ENCODE results near the gene GRAMD1B. TPM values are rescaled to one million over a fixed set of nuclear protein-coding genes. Genes with fewer than 3 reads are reported as not detected.

GRAMD1B gene
- total RNA-seq, 2 donors from 2014 or later: 2.1 to 5.7 TPM

GRCh38 chr11:123477205-123477907 is 47.3 kb downstream of the GRAMD1B start:
- ATAC-seq (ENCODE audit: insufficient number of reproducible peaks, low FRiP score, low read depth): no peak
- Histone ChIP-seq H3K27ac (no peak overlapping the region), H3K4me1 (ENCODE audit: control insufficient read depth in 1 of 2, low read depth in 2 of 2) (peaks cover 0 to 13% of the 10 kb centered on the region in 2 donors), H3K9me3 (no peaks in the 10 kb centered on the region), H3K4me3 (no peak overlapping the region), H3K36me3 (no peaks in the 10 kb centered on the region), H3K27me3 (replicated peaks; ENCODE audit: insufficient read depth) (no peaks in the 10 kb centered on the region)
- no peak for DNase-seq (ENCODE audit: low spot score)
- TF ChIP-seq CTCF (IDR thresholded peaks at IDR 0.05): no peak

GRCh38 chr11:123478352-123478987 is 48.4 kb downstream of the GRAMD1B start:
- Histone ChIP-seq H3K9me3 (no peaks in the 10 kb centered on the region), H3K27me3 (replicated peaks; ENCODE audit: insufficient read depth) (no peaks in the 10 kb centered on the region), H3K36me3 (no peaks in the 10 kb centered on the region), H3K4me1 (ENCODE audit: control insufficient read depth in 1 of 2, low read depth in 2 of 2) (peaks cover 0 to 13% of the 10 kb centered on the region in 2 donors), H3K4me3 (peak overlapping the region; percentile 8), H3K27ac (no peak overlapping the region)
- ATAC-seq (ENCODE audit: insufficient number of reproducible peaks, low FRiP score, low read depth) (no peak), DNase-seq (ENCODE audit: low spot score) (no peak)
- peak; percentile 62 for TF ChIP-seq CTCF (IDR thresholded peaks at IDR 0.05)

GRCh38 chr11:123479048-123479837 is 49.2 kb downstream of the GRAMD1B start:
- Histone ChIP-seq H3K4me1 (ENCODE audit: control insufficient read depth in 1 of 2, low read depth in 2 of 2) (peaks cover 0 to 11% of the 10 kb centered on the region in 2 donors), H3K27ac (no peak overlapping the region), H3K9me3 (no peaks in the 10 kb centered on the region), H3K27me3 (replicated peaks; ENCODE audit: insufficient read depth) (no peaks in the 10 kb centered on the region), H3K4me3 (no peak overlapping the region), H3K36me3 (no peaks in the 10 kb centered on the region)
- no peak for TF ChIP-seq CTCF (IDR thresholded peaks at IDR 0.05)
- no peak for ATAC-seq (ENCODE audit: insufficient number of reproducible peaks, low FRiP score, low read depth)
- DNase-seq (ENCODE audit: low spot score): no peak

- H3K9me3 ChIP-seq: no peaks in the 10 kb centered on the region
- peaks cover 0 to under 1% of the 10 kb centered on the region in 2 donors for H3K4me1 ChIP-seq (ENCODE audit: control insufficient read depth in 1 of 2, low read depth in 2 of 2)
- DNase-seq (ENCODE audit: low spot score) (no peak), ATAC-seq (ENCODE audit: insufficient number of reproducible peaks, low FRiP score, low read depth) (no peak)
- no peaks in the 10 kb centered on the region for H3K27me3 ChIP-seq (replicated peaks; ENCODE audit: insufficient read depth)
- no peak for TF ChIP-seq CTCF (IDR thresholded peaks at IDR 0.05)
- no peak overlapping the region for H3K4me3 ChIP-seq
- H3K36me3 ChIP-seq: no peaks in the 10 kb centered on the region
- no peak overlapping the region for H3K27ac ChIP-seq
Observed at GRCh38 chr11:123480290-123480815, 50.3 kb downstream of the GRAMD1B start.

GRCh38 chr11:123480882-123481281 is 50.8 kb downstream of the GRAMD1B start:
- no peak for DNase-seq (ENCODE audit: low spot score)
- H3K27me3 ChIP-seq (replicated peaks; ENCODE audit: insufficient read depth): no peaks in the 10 kb centered on the region
- TF ChIP-seq CTCF (IDR thresholded peaks at IDR 0.05): no peak
- no peak overlapping the region for H3K27ac ChIP-seq
- H3K36me3 ChIP-seq: no peaks in the 10 kb centered on the region
- no peaks in the 10 kb centered on the region for H3K9me3 ChIP-seq
- no peaks in the 10 kb centered on the region for H3K4me1 ChIP-seq (ENCODE audit: control insufficient read depth in 1 of 2, low read depth in 2 of 2)
- H3K4me3 ChIP-seq: no peak overlapping the region
- no peak for ATAC-seq (ENCODE audit: insufficient number of reproducible peaks, low FRiP score, low read depth)
